Loucy (cell line): ENCODE measurements around the gene TMX3.

Source experiments
- H2AFZ ChIP-seq: fragments of 200-600 bp; sonication (generic); 2 replicates; pipeline ENCODE4 v1.6.0; 2016; ENCODE audit warnings: antibody characterized with exemption, mild to moderate bottlenecking, low read length, moderate library complexity
- H3F3A ChIP-seq: fragments of 200-600 bp; 2 replicates; pipeline ENCODE4 v1.6.0; 2016; ENCODE audit warnings: antibody characterized with exemption, low read depth, mild to moderate bottlenecking
- H3K27me3 ChIP-seq: fragments of 200-600 bp; sonication (generic); 2 replicates; pipeline ENCODE4 v1.6.1; 2014; ENCODE audit warnings: low read length, mild to moderate bottlenecking; ENCODE audit not compliant: insufficient read depth, poor library complexity, severe bottlenecking
- H3K36me3 ChIP-seq: fragments of 200-600 bp; sonication (generic); 2 replicates; pipeline ENCODE4 v1.6.1; 2016; ENCODE audit warnings: low read length; ENCODE audit not compliant: insufficient read depth
- H3K4me1 ChIP-seq: fragments of 200-600 bp; sonication (generic); 2 replicates; pipeline ENCODE4 v1.5.1; 2014; ENCODE audit warnings: low read length, mild to moderate bottlenecking; ENCODE audit not compliant: insufficient read depth, poor library complexity, severe bottlenecking
- H3K4me2 ChIP-seq: fragments of 200-600 bp; sonication (generic); 2 replicates; pipeline ENCODE4 v1.6.0; 2014; ENCODE audit warnings: antibody characterized with exemption, low read length, low read depth, mild to moderate bottlenecking; ENCODE audit not compliant: poor library complexity, severe bottlenecking
- H3K4me3 ChIP-seq: fragments of 200-600 bp; sonication (generic); 2 replicates; pipeline ENCODE4 v1.5.1; 2014; ENCODE audit warnings: low read length, mild to moderate bottlenecking, mixed read lengths; ENCODE audit not compliant: poor library complexity, severe bottlenecking
- H3K79me2 ChIP-seq: fragments of 200-600 bp; sonication (generic); 2 replicates; pipeline ENCODE4 v1.6.1; 2014; ENCODE audit warnings: low read length; ENCODE audit not compliant: insufficient read depth
- H3K9ac ChIP-seq: fragments of 200-600 bp; sonication (generic); 2 replicates; pipeline ENCODE4 v1.6.0; 2014; ENCODE audit warnings: mild to moderate bottlenecking, low read depth, low read length, moderate library complexity; ENCODE audit not compliant: poor library complexity, severe bottlenecking
- H3K9me2 ChIP-seq: fragments of 200-600 bp; sonication (generic); replicated peaks from 2 replicates; pipeline ENCODE4 v1.6.1; 2016; ENCODE audit warnings: low read depth, low read length, mixed read lengths
- H3K9me3 ChIP-seq: fragments of 200-600 bp; sonication (generic); 2 replicates; pipeline ENCODE4 v1.6.1; 2014; ENCODE audit warnings: mild to moderate bottlenecking, antibody characterized with exemption, low read length, low read depth; ENCODE audit not compliant: insufficient read depth
- H4K20me1 ChIP-seq: fragments of 200-600 bp; sonication (generic); 2 replicates; pipeline ENCODE4 v1.6.0; 2014; ENCODE audit warnings: antibody characterized with exemption, low read length, mild to moderate bottlenecking; ENCODE audit not compliant: insufficient read depth, poor library complexity, severe bottlenecking
- EZH2phosphoT487 ChIP-seq: fragments of 200-600 bp; IDR thresholded peaks from 2 replicates; pipeline ENCODE4 v1.6.1; 2018; ENCODE audit warnings: antibody characterized with exemption, mild to moderate bottlenecking, moderate library complexity, borderline replicate concordance
- TF ChIP-seq, protein P1 (sequence below): fragments of 200-600 bp; sonication (generic); conservative IDR thresholded peaks from 2 replicates; pipeline ENCODE4 v1.5.1; 2014; ENCODE audit warnings: mild to moderate bottlenecking, antibody characterized with exemption, low read length

TMX3 gene

DNA sequence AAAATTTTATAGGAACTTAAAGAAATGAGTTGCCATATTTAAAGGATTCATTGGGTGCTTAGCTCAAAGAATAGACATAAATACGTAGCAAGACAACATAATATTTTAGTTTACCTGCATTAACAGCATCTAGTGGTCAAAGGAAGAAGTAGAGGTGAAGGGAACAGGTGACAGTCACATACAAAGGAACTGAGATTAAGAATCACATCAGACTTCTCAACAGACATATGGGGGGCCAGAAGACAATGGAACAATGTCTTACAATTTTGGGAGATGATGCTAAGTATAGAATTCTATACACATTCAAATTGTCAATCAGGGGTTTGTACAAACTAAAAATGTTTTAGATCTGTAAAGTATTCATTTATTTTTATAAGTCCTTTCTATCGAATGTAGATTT lies 44.4 kb upstream of the TMX3 start:
- H2AFZ ChIP-seq = no peak overlapping the region
- H3K4me1 ChIP-seq = no peaks in the 10 kb centered on the region
- H3K9me3 ChIP-seq = no peaks in the 10 kb centered on the region
- no peak overlapping the region for H3K4me2 ChIP-seq
- H4K20me1 ChIP-seq = no peaks in the 10 kb centered on the region
- no peak overlapping the region for H3K9ac ChIP-seq
- H3K4me3 ChIP-seq = no peak overlapping the region
- no peak for TF ChIP-seq EZH2phosphoT487
- TF ChIP-seq, protein P1, sequence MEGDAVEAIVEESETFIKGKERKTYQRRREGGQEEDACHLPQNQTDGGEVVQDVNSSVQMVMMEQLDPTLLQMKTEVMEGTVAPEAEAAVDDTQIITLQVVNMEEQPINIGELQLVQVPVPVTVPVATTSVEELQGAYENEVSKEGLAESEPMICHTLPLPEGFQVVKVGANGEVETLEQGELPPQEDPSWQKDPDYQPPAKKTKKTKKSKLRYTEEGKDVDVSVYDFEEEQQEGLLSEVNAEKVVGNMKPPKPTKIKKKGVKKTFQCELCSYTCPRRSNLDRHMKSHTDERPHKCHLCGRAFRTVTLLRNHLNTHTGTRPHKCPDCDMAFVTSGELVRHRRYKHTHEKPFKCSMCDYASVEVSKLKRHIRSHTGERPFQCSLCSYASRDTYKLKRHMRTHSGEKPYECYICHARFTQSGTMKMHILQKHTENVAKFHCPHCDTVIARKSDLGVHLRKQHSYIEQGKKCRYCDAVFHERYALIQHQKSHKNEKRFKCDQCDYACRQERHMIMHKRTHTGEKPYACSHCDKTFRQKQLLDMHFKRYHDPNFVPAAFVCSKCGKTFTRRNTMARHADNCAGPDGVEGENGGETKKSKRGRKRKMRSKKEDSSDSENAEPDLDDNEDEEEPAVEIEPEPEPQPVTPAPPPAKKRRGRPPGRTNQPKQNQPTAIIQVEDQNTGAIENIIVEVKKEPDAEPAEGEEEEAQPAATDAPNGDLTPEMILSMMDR = no peak
- no peaks in the 10 kb centered on the region for H3F3A ChIP-seq
- no peaks in the 10 kb centered on the region for H3K36me3 ChIP-seq
- H3K27me3 ChIP-seq = no peaks in the 10 kb centered on the region
- no peaks in the 10 kb centered on the region for H3K79me2 ChIP-seq
- H3K9me2 ChIP-seq = no peaks in the 10 kb centered on the region

DNA sequence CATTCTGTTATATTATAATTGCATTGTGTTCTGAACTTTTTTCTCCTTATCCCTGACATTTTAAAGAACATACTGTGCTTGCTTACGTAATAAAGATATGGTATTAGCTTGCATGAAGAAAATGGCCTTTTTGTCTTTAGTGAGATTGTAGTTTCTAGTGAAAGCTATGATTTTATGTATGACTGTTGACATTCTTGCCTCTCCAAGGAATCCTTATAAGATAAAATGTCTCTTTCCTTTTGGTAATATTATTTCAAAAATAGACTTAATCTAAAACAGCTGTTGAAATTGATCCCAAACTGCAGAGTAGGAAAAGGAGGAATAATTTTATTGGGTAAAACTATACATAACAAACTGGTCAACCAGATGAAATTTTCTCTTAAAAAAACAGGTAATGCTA lies 42.2 kb upstream of the TMX3 start:
- H3K27me3 ChIP-seq = no peaks in the 10 kb centered on the region
- TF ChIP-seq, protein P1 = no peak
- no peak for TF ChIP-seq EZH2phosphoT487
- H3K9me2 ChIP-seq = no peaks in the 10 kb centered on the region
- no peaks in the 10 kb centered on the region for H3F3A ChIP-seq
- H4K20me1 ChIP-seq = no peaks in the 10 kb centered on the region
- H3K36me3 ChIP-seq = no peaks in the 10 kb centered on the region
- no peaks in the 10 kb centered on the region for H3K4me1 ChIP-seq
- no peaks in the 10 kb centered on the region for H3K9me3 ChIP-seq
- no peak overlapping the region for H3K4me3 ChIP-seq
- no peaks in the 10 kb centered on the region for H3K79me2 ChIP-seq
- H3K4me2 ChIP-seq = no peak overlapping the region
- no peak overlapping the region for H3K9ac ChIP-seq
- H2AFZ ChIP-seq = no peak overlapping the region

DNA sequence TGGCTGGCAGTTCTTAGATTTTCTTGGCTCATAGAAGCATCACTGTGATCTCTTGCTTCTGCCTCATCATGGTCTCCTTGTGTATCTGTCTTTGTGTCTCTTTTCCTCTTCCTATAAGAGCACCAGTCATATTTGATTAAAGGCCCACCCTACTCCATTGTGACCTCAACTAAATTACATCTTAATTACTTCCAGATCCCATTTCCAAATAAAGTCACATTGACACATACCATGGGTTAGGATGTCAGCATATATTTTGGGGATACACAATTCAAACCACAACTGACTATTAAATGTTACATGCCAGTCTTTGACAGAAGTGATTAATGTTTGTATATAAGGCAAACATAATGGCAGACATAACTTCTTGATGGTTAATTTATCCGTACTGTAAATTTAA lies 27.3 kb upstream of the TMX3 start:
- no peaks in the 10 kb centered on the region for H3K79me2 ChIP-seq
- no peaks in the 10 kb centered on the region for H3K27me3 ChIP-seq
- H3K4me2 ChIP-seq = no peak overlapping the region
- H3F3A ChIP-seq = no peaks in the 10 kb centered on the region
- no peaks in the 10 kb centered on the region for H3K36me3 ChIP-seq
- no peak for TF ChIP-seq EZH2phosphoT487
- H2AFZ ChIP-seq = no peak overlapping the region
- H3K9me2 ChIP-seq = no peaks in the 10 kb centered on the region
- no peaks in the 10 kb centered on the region for H3K9me3 ChIP-seq
- no peak overlapping the region for H3K4me3 ChIP-seq
- H4K20me1 ChIP-seq = no peaks in the 10 kb centered on the region
- no peaks in the 10 kb centered on the region for H3K4me1 ChIP-seq
- H3K9ac ChIP-seq = no peak overlapping the region

DNA sequence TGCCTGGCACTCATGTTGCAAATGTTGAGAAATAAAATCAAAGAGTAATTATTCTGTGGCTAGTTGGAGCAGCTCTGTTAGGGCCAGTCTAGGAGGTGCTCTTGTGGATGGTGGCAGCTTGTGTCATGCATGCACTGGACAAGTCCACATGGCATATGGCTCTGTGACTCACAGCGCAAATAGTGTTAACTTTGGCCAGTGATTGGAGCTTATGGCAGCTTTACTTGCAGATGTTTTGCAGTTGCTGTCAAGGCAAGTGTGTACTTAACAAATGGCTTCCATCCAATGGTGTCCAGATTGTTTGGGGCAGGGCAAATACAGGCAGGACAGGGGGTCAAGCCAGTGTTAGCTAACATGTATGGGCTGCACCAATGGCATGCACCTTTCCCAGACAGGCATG lies 26.1 kb upstream of the TMX3 start:
- Histone ChIP-seq H3K9me3 (no peaks in the 10 kb centered on the region), H3K4me1 (no peaks in the 10 kb centered on the region), H3K4me3 (no peak overlapping the region), H3K27me3 (no peaks in the 10 kb centered on the region), H3K4me2 (no peak overlapping the region), H4K20me1 (no peaks in the 10 kb centered on the region), H3K9ac (no peak overlapping the region), H2AFZ (no peak overlapping the region), H3F3A (no peaks in the 10 kb centered on the region), H3K9me2 (no peaks in the 10 kb centered on the region), H3K79me2 (no peaks in the 10 kb centered on the region), H3K36me3 (no peaks in the 10 kb centered on the region)
- TF ChIP-seq, protein P1 = no peak
- TF ChIP-seq EZH2phosphoT487 = no peak
